Ureter (tissue), 1 donor: ENCODE data around the gene ZIC1. TPM values are rescaled to one million over a fixed set of nuclear protein-coding genes. Genes with fewer than 3 reads are reported as not detected.

Experiments
- DNase-seq: peaks from one replicate; pipeline ENCODE4 v3.0.0-alpha.2; 2020; ENCODE audit warnings: low spot score
- total RNA-seq: library from RNA; stranded (reverse); gene quantifications from one replicate; pipeline ENCODE4 v1.2.4, GENCODE V29; 2023
- donor health status: DM: yes; HTN: yes; CAD: no.

Gene ZIC1
- total RNA-seq, 1 donor from 2014 or later: not detected

DNA sequence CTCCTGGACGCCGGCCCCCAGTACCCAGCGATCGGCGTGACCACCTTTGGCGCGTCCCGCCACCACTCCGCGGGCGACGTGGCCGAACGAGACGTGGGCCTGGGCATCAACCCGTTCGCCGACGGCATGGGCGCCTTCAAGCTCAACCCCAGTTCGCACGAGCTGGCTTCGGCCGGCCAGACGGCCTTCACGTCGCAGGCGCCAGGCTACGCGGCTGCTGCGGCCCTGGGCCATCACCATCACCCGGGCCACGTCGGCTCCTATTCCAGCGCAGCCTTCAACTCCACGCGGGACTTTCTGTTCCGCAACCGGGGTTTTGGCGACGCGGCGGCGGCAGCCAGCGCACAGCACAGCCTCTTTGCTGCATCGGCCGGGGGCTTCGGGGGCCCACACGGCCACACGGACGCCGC, 956 bp downstream of the ZIC1 start:
- DNase-seq: no peak

DNA sequence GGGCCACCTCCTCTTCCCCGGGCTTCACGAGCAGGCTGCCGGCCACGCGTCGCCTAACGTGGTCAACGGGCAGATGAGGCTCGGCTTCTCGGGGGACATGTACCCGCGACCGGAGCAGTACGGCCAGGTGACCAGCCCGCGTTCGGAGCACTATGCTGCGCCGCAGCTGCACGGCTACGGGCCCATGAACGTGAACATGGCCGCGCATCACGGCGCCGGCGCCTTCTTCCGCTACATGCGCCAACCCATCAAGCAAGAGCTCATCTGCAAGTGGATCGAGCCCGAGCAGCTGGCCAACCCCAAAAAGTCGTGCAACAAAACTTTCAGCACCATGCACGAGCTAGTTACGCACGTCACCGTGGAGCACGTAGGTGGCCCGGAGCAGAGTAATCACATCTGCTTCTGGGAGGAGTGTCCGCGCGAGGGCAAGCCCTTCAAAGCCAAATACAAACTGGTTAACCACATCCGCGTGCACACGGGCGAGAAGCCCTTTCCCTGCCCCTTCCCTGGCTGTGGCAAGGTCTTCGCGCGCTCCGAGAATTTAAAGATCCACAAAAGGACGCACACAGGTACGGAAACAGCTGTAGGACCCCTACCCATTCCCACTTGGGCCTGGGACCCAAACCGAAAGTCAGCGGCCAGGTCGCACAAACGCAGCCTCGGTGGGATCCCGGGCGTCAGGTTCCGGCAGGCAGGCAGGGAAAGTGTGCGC, 1.5 kb downstream of the ZIC1 start:
- no peak for DNase-seq

DNA sequence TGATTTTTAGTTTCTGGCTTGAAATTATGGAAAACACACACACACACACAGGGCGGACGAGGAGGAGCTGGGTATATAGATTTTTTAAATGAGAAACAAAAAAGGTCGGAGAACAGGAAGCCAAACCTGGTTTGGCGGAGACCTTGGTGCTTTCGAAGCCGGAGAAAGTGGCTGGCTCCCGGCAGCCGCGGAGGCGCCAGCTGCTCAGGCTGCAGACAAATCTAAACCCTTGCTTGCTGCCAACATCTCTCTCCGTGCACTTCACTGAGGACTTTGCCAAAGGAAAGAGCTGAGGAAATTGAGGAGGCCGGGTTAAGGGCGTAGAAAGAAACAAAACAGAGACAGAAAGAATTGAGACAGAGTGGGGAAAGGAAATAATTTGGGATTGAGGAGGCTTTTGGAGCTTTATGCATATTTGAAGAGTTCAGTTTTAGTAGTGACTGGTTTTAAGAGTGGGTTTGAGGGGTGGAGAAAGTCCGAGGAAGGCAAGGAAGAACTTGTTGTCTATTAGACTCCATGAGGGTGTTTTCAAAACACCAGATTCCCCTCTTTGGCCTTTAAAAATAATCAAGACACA, 2.2 kb downstream of the ZIC1 start:
- no peak for DNase-seq

DNA sequence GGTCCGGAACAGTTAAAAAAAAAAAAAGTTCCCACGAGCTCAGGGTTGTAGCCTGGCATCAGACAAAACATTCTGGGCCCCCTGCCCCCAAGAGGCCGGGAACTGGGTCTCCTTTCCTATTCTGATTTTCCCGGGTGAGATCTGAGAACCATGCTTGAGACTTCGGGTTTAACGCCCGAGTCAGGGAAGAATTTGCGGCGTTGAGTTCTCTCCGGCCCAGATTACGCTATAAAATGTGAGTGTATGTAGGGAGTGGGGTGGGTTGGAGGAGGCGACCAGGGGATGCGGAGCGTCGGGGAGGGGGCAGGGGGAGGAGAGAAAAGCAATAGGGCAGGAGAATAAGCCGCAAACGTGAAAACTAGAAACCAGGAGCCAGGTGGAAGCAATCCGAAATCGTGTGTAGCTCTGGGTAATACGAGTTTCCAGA, 2.7 kb downstream of the ZIC1 start:
- DNase-seq: no peak

DNA sequence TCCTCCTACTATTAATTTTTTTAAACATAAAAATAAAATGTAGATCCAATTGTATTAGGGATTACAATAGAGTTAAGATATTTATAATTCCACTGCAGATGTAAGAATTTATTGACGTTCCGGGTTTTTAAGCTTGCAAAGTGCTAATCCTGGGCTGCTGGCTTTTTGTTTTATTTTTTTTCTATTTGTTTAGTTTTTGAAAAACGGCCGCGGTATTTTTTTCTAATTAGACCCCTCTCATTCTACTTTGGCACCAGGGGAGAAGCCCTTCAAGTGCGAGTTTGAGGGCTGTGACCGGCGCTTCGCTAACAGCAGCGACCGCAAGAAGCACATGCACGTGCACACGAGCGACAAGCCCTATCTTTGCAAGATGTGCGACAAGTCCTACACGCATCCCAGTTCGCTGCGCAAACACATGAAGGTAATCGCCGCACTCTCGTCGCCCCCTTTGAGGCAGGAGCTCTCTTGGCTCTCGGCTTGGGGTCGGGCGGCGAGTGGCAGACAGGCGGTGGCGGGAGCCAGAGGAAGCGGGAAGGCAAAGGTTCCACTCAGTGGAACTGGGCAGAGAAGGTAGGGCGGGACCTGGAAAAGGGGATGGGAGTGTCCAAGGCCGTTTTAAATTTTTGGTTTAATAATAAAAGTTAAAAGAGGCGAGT, 3.2 kb downstream of the ZIC1 start:
- DNase-seq: no peak

DNA sequence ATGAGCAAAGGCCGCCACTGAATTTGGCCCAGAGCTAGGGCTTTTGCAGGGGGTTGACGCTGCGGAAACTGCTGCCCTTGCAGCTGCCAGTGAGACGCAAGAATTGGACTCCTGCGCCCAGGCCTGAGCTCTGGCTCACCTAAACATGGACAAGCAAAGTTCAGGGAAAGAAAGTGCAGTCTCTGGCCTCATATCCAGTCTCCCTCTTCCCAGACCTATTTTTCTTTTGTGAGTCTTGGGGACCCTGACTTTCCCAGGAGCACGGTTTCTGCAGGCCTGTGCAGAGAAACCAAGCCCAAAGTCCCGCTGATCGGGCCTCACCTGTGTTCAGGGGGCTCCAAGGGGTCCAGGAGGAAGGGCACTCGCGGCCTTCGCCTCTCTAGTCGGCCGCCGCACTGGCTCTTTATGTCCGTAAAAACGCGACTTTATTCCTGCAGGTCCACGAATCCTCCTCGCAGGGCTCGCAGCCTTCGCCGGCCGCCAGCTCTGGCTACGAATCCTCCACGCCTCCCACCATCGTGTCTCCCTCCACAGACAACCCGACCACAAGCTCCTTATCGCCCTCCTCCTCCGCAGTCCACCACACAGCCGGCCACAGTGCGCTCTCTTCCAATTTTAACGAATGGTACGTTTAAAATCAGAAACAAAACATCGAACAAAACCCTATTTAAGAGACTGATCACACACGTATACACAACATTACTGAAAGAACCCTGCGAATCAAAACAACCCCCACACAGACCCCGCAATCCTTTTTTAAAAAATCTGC, 3.9 kb downstream of the ZIC1 start:
- DNase-seq: no peak

DNA sequence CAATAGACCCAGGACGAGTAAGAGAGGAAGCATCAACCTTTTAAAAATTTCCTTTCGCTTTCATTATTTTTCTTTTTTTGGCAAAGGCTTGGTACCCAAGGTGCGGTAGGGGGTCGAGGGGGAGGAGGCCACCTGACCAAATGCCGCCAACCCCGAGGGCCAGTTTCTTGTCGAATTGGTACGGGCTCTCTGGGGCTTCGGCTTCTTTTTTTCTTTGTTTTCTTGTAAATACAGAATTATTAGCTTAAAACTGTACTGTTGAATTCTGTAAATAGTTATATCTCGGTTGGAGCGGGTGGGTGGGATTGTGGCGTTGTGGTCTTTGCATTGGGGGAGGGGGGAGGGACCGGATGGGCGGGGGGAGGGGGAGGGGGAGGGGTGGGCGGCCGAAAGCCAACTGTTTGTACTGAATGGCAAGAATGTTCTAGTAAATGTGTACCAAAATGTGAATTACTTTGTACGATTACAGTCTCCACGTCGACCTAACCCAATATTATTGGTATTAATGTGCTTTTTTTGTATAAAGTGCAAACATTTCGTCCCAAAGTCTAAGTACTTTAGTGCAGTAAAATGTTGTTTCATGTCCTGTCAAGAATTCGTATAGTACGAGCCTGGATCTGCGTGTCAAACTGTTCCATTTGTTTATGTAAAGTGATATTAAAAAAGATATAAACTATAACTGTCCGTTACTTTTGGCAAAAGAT, 4.7 kb downstream of the ZIC1 start:
- no peak for DNase-seq

DNA sequence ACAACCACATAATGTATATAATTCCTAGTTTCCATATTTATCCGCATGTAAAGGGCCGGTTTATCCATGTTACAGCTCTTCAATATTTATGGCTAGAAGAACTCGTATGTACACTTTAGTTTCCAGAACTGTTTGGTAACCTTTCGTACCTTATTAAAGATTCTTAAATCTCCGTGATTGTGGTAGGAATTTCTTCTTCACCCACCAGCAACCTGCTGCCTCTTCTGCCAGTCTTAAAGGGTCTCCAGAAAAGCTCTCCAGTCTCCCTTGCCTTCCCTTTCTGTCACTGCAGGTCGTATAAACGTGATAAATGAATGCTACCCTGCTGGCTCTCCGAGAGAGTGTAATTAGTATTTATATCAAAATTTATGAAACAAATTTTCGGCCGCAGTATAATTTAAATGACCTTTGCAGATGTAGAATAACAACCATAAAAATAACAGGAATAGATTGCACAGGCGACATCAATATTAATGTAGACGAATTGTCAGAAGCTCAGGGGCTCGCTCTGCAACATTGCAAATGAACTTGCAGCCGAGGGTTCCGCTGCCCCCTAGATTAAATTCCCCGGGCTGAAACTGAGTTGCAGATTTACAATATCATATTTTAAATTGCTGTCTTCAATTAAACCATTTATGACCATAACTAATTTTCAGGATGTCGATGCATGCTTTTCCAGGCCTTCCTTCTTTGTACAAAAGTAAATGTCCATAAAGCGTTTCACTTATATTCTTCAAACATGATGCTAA, 5.4 kb downstream of the ZIC1 start:
- DNase-seq: no peak

DNA sequence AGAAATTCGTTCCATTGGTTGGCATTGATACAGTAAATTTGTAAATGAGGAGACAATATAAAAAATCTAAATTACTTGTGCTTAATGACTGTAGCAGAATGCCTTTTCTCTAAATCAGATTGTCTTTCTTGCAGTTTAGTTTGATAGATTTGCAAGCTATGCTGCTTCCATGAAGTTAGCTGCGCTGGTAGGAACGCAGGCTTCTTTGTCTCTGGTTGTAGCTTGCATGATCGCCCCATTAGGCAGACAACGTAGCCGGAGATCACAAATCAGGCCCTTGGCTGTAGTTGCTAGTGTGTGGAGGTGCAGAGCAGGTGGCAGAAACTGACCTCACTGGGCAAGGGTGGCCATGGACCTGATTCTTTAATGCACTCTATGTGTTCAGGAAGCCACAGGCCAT, 6.1 kb downstream of the ZIC1 start:
- DNase-seq: no peak

DNA sequence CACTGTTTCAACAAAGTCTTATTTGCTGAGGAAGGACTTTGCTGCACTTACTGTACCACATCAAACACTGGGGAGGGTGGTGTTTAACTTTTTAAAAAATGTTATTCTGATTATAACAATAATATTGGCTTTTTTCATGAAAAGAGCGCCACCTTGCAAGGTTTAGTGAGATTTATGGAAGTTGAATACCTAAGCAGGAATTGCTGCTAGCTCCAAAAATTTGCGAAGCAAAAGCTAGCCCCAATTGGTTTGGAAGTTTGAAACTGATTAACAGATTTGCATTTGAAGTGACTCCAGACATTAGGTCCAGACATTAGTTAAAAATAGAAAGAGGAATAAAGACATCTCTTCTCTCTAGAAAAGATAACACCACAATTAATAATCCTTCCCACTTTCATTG, 6.7 kb downstream of the ZIC1 start:
- no peak for DNase-seq

DNA sequence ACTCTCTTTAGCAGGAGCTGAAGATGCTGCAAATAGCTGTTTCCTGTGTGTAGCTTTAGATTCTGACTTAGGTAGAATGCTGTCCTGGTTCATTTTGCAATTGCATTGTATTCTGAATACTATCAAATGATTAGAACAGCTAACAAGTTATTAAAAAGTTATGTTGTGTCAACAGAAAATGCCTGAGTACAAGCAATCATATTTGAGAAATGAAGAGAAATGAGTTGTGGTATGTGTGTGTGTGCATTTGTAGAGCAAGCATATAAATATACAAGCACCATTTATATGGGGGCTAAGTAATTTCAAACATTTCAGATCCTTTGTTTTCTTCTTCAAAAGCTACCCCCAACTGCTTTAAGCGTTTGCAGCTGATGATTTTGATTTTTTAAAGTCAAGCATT, 7.8 kb downstream of the ZIC1 start:
- DNase-seq: no peak

DNA sequence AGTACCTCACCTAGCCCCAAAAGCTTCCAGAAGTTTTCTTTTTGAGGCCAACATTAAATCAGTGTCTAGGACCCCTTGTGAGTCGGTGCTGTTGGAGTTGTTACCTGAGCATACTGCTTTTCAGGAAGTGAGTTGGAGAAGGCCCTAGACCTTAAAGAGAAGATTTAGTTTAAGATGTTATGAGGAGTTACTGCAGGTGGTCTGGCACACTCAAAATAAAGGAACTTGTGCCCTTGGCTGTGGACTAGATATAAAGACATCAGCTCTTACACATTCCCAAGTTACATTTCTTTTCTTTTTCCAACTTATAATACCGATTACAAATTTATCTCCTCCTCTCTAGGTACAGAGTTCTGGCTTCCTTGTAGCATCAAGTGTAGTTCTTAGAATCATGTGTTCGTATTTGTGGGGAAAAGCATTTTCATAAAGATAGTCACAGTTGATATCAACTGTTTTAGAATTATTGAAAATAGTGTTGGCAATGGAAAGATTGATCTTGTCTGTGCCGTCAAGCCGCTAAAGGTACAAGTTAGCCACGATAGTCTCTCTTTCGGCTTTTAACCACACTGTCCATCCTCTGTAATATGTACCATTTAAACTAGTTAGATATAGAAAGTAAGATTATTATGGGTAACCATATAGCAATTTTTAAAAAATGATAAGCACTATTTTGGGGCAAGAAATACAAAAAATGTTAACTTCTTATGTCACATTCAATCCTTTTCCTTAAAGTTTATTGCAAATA, 8.6 kb downstream of the ZIC1 start:
- DNase-seq: no peak

DNA sequence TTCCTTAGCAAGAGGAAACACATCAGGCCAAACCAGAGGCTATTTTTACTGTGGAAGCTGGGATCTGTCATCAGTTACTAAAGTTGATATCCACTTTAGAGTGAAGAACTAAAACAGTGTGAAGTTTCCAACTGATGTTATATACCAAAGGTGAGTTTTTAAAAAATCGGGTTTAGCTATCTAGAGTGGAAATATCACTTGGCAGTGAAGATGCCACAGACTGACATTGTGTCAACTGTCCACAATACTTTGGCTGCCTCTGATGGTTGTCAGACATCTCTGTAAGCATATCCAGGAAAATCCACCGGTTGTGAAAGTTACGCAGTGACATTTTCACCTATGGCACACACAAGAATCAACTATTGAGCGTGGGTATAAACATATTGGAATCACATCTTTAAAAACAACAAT, 9.2 kb downstream of the ZIC1 start:
- no peak for DNase-seq

DNA sequence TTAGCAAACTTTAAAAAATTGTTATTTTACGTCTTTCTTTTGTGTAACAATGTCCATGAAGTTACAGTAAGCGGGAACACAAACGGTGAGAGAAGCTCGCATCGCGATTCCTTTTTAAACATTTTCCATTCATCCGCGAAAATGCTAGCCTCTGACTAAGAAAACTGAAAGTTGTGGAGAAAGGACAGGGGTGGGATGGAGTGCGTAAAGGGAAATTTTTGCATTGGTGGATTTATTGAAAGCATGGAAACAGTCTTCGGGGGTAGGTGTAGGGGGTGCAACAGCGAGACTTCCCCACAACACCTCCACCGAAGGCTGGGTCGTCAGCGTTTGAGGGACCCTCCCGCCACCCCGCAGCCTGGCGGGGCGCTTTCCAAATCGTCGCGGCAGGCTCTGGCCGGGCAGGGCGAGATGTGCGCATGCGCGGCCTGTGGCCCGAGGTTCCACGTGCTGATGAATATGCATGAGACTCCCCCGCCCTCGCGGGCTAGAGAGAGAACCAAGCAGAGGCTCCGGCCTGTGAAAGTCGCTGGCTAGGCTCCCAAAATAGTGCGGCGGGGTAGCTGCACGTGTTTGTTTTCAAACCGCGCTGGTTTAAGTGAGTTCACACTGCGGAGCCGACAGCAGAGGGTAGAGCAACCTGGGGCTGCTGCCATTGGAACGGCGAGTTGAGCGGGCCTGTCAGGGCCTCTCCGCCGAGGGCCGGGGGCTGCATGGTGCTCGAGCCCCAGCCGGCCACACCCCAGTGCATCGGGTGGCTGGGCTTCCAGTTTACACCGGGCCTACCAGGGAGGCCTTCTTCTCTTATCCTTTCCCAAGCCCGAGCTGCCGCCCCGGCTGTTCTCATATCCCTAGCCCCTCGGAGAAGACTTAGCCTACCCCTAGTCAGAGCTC, 9.9 kb downstream of the ZIC1 start:
- no peak for DNase-seq

DNA sequence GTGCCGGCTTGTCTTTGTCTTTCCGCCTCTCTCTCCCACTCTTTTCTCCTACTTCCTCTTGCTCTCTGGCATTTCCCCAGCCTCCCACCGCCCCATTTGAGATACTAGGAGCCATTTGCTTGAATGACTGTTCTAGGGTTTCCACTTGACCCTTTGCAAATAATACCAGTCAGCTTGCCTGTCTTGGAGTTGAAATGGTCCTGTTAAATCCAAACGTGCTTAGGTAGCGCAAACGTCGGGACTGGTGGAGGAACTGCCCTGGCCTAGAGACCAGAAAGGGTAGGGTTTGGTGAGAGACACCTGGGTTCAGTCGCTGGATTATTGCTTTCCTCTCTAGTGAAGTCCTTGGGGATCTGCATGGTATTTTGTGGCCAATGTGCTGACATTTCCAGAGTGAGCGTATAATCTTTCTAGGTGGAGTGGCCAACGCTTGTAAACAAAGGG, 10.6 kb downstream of the ZIC1 start:
- DNase-seq: no peak

DNA sequence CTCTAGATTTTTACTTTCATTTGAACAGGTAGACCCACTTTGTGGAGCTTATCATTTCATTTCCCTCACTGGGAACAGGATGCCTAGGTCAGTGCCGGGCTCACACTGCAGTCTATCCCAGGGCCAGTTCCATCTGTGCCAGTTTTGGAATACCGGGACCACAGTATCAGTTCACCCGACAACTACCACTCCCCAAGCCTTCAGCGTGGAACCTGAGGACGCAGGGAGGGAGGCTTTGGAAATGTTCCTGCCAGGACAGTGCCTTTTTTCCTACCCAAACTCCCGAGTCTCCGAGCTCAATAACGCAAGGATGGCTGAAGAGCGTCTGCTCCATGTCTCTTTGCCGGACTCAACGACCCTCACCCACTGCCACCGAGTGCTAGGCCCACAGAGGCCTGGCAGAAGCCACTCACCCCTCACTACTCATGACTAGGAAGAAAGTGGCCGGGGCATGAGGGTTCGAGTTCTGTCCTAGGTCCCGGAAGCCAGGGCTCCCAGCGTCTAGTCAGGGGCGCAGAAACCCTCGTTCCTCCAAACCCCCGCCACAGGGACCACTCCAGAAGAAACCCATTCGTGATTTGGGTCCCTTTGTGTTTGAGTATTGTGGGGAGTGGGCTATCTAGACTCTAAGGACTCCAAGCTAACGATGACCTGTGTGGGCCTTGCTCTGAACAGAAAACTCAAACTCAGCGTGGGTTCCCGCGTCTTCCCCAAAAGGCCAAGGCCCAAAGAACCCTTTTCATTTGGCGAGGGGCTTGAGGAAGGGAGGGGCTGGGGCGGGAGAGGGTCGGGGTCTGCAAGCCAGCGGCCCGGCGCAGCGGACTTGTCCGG, 11.4 kb downstream of the ZIC1 start:
- no peak for DNase-seq

DNA sequence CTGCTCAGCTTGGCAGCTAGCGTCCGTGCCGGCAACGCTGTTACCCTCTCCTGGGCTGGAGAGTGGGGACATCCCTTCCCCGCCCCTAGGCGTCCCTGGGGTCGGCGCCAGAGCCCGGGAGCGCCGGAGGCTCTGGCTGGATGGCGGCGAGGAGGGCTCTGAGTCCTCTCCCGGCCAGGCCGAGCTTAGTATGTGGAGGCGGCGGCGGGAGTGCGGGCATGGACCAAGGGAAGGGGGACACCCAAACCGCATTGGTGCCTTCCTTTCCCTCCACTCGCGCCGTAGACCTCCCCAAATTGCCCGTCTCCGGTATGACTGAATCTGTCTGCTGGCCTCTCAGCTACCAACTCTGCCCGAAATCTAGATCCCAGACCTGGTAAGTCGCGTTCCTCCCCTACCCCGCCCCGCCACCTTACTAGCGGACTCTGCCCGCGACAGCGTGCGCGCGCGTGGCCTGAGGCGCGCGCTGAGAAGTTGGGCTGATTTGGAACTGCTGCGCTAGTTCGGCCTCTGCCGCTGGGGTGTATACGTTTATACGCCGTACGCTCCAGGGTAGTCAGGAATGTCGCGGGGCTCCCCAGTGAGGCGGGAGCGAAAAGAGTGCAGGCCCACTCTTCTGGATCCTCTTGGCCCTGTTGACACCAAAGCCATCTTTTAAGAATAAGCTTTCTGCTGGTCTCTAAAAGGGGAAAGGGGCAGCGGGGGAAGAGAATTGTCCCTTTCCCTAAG, 12.2 kb downstream of the ZIC1 start:
- no peak for DNase-seq

DNA sequence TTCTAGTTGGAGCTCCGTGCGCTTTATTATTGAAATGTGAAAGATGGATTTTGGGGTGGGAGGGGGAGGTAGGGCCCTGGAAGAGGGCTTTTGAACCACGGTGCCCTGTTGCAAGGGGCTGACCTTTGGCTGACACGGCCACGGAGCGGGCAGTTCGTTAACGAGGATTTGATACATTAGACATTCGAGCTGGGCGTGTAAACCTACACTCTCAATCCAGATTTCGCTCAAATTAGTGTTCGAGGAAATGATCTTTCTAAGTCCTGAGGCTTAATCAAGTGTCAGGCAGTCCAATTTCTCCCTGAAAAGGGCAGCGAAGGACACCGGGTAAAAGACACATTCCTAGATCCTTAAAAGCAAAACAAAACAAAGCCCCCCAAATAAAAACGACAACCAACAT, 13.0 kb downstream of the ZIC1 start:
- DNase-seq: no peak
